Measurements from ENCODE around the gene PTGDR2. TPM values are rescaled to one million over a fixed set of nuclear protein-coding genes. Genes with fewer than 3 reads are reported as not detected.

Gene PTGDR2
- polyA plus RNA-seq, 5 donors: 0.14 to 0.51 (median 0.23) TPM

GRCh38 chr11:60858731-60859464 lies 3.1 kb upstream of the PTGDR2 start:
- DNase-seq: no peak

- no peak for DNase-seq
Measured at GRCh38 chr11:60858236-60858635, 2.5 kb upstream of the PTGDR2 start.

- no peak for DNase-seq
Measured at GRCh38 chr11:60857378-60858232, 1.9 kb upstream of the PTGDR2 start.

- no peak for DNase-seq
Measured at GRCh38 chr11:60854847-60855725, 664 bp downstream of the PTGDR2 start.

- DNase-seq: no peak
Measured at GRCh38 chr11:60854140-60854846, 1.5 kb downstream of the PTGDR2 start.

GRCh38 chr11:60852982-60853950 lies 2.5 kb downstream of the PTGDR2 start:
- DNase-seq: no peak

GRCh38 chr11:60852117-60852981 lies 3.4 kb downstream of the PTGDR2 start:
- DNase-seq: no peak

GRCh38 chr11:60851327-60852104 lies 4.2 kb downstream of the PTGDR2 start:
- DNase-seq: no peak

GRCh38 chr11:60849641-60850520 lies 5.9 kb downstream of the PTGDR2 start:
- no peak for DNase-seq

- DNase-seq: no peak
Measured at GRCh38 chr11:60848714-60849151, 7.0 kb downstream of the PTGDR2 start.

GRCh38 chr11:60847896-60848295 lies 7.9 kb downstream of the PTGDR2 start:
- no peak for DNase-seq

- no peak for DNase-seq
Measured at GRCh38 chr11:60847281-60847680, 8.5 kb downstream of the PTGDR2 start.

- DNase-seq: no peak
Measured at GRCh38 chr11:60845338-60845737, 10.4 kb downstream of the PTGDR2 start.

- DNase-seq: no peak
Measured at GRCh38 chr11:60844870-60845221, 10.9 kb downstream of the PTGDR2 start.

- no peak for DNase-seq
Measured at GRCh38 chr11:60844045-60844869, 11.5 kb downstream of the PTGDR2 start.
